Peyer's patch (tissue), 4 donors: ENCODE results near the gene RAB6A. TPM values are rescaled to one million over a fixed set of nuclear protein-coding genes. Genes with fewer than 3 reads are reported as not detected.

ENCODE experiments used
- DNase-seq, 3 donors: peaks; one replicate each; pipeline ENCODE4 v3.0.0-alpha.2; 2017 to 2019
- H3K27ac ChIP-seq, 4 donors: fragments of 200-600 bp; sonication (generic); one replicate each; pipeline ENCODE4 v1.5.1; 2016 to 2019
- H3K27me3 ChIP-seq, 2 donors: fragments of 200-600 bp; sonication (generic); one replicate each; pipeline ENCODE4 v1.5.1; 2019
- H3K36me3 ChIP-seq, 3 donors: fragments of 200-600 bp; sonication (generic); one replicate each; pipeline ENCODE4 v1.5.1; 2016 to 2019
- H3K4me1 ChIP-seq, 4 donors: fragments of 200-600 bp; sonication (generic); one replicate each; pipeline ENCODE4 v1.5.1; 2016 to 2019
- H3K4me3 ChIP-seq, 4 donors: fragments of 200-600 bp; sonication (generic); 1 replicate in 3 of 4; 2 replicates in 1 of 4; pipeline ENCODE4 v1.5.1; 2016 to 2019; ENCODE audit warnings: mild to moderate bottlenecking in 1 of 4
- H3K9me3 ChIP-seq, 4 donors: fragments of 200-600 bp; sonication (generic); one replicate each; pipeline ENCODE4 v1.5.1; 2016 to 2019; ENCODE audit warnings: mild to moderate bottlenecking in 1 of 4
- POLR2A ChIP-seq, 2 donors: fragments of 450-650 bp; IDR thresholded peaks; one replicate each; pipeline ENCODE4 v1.5.1; 2017; ENCODE audit warnings: antibody characterized with exemption in 2 of 2, mild to moderate bottlenecking in 2 of 2, moderate library complexity in 2 of 2
- total RNA-seq, 4 donors: library from RNA; depleted of rRNA; stranded (reverse); fragments of >200 nt; gene quantifications; one replicate each; pipeline ENCODE4 v1.1.0, GENCODE V29; 2016
- TF ChIP-seq, protein P1 (sequence below), 6 experiments: fragments of 450-650 bp in 4 of 6; fragments of 200-600 bp in 2 of 6; sonication (generic) in 1 of 6; IDR thresholded peaks; one replicate each; pipeline ENCODE4 v1.5.1; 2017 to 2019; ENCODE audit warnings: antibody characterized with exemption in 6 of 6, mild to moderate bottlenecking in 3 of 6, moderate library complexity in 1 of 6

Gene RAB6A
- total RNA-seq, 4 donors from 2014 or later: 76.7 to 198 (median 182) TPM

DNA sequence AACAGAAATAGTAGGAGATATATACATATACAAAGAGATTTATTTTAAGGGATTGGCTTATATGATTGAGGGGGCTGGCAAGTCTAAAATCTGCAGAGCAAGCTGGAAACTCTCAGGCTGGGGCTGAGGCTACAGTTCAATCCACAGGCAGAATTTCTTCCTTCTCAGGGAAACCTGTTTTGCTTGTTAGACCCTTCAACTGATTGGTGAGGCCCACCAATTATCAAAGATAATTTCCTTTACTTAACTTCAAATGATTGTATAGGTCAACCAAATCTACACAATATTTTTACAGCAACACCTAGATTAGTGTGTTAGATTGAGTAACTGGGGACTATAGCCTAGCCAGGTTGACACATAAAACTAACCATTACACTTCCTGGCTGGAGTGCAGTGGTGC is 119.2 kb downstream of the RAB6A start:
- TF ChIP-seq POLR2A (IDR thresholded peaks at IDR 0.05): no peak
- TF ChIP-seq, protein P1, sequence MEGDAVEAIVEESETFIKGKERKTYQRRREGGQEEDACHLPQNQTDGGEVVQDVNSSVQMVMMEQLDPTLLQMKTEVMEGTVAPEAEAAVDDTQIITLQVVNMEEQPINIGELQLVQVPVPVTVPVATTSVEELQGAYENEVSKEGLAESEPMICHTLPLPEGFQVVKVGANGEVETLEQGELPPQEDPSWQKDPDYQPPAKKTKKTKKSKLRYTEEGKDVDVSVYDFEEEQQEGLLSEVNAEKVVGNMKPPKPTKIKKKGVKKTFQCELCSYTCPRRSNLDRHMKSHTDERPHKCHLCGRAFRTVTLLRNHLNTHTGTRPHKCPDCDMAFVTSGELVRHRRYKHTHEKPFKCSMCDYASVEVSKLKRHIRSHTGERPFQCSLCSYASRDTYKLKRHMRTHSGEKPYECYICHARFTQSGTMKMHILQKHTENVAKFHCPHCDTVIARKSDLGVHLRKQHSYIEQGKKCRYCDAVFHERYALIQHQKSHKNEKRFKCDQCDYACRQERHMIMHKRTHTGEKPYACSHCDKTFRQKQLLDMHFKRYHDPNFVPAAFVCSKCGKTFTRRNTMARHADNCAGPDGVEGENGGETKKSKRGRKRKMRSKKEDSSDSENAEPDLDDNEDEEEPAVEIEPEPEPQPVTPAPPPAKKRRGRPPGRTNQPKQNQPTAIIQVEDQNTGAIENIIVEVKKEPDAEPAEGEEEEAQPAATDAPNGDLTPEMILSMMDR (IDR thresholded peaks at IDR 0.05): no peak
- Histone ChIP-seq H3K4me1 (no peaks in the 10 kb centered on the region), H3K27me3 (no peaks in the 10 kb centered on the region), H3K27ac (no peak overlapping the region), H3K4me3 (no peak overlapping the region), H3K9me3 (no peaks in the 10 kb centered on the region), H3K36me3 (no peaks in the 10 kb centered on the region)
- no peak for DNase-seq

DNA sequence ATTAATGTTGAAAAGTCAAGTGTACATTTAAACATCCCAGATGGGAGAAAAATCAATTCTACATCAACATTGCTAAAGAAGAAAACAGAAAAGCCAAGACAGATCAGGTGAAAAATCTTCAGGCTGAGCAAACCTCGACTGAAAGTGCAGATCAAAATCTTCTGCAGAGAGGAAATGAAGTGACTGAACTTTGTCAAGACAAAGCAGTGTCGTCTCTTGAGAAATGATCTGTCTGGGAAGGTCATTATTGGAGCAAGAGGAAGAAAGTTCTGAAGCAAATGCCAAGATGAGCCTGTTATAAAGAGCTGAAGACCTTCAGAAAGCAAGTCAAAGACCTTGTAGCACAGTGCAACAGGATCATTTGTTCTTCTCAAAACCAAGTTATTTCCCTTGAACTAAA is 120.3 kb downstream of the RAB6A start:
- H3K9me3 ChIP-seq: no peaks in the 10 kb centered on the region
- H3K4me3 ChIP-seq: no peak overlapping the region
- no peaks in the 10 kb centered on the region for H3K4me1 ChIP-seq
- no peaks in the 10 kb centered on the region for H3K27me3 ChIP-seq
- DNase-seq: no peak
- no peak overlapping the region for H3K27ac ChIP-seq
- TF ChIP-seq POLR2A (IDR thresholded peaks at IDR 0.05): no peak
- TF ChIP-seq, protein P1 (IDR thresholded peaks at IDR 0.05): no peak
- H3K36me3 ChIP-seq: no peaks in the 10 kb centered on the region

DNA sequence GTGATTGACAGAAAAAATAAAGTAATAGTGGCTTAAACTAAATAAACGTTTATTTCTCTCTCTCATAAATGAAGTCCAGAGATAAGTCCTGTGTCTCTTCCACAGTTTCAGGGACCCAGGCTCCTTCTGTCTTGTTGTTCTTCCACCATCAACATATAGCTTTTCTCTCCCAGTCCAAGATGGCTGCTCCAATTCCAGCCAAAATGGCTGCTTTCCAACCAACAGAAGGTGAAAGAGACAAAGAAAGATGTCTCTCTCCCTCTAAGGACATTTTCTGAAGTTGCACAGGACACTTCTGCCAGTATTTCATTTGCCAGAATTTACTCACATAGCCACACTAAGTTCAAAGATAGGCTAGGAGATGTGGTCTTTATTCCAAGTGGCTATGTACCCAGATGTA is 123.9 kb downstream of the RAB6A start:
- Histone ChIP-seq H3K4me3 (no peak overlapping the region), H3K27me3 (no peaks in the 10 kb centered on the region), H3K36me3 (no peaks in the 10 kb centered on the region), H3K4me1 (no peaks in the 10 kb centered on the region), H3K27ac (no peak overlapping the region), H3K9me3 (no peaks in the 10 kb centered on the region)
- TF ChIP-seq POLR2A (IDR thresholded peaks at IDR 0.05): no peak
- TF ChIP-seq, protein P1 (IDR thresholded peaks at IDR 0.05): no peak
- no peak for DNase-seq

DNA sequence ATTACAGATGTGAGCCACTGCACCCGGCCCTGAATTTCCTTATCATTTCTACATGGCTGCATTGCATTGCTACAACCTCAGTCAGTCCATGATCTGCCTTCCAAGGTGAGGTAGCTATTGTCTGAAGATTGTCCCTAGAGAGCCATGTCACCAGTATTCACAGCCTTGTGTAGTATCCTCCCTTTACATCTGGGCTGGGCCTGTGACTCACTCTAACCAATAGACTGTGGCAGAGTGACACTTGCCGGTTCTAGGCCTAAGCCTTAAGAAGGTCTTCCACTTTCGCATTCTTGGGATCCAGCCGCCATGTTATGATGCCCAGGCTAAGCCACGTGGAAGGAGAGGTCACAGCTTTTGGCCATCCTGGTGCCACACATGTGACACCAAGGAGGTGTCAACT is 124.6 kb downstream of the RAB6A start:
- H3K27ac ChIP-seq: no peak overlapping the region

DNA sequence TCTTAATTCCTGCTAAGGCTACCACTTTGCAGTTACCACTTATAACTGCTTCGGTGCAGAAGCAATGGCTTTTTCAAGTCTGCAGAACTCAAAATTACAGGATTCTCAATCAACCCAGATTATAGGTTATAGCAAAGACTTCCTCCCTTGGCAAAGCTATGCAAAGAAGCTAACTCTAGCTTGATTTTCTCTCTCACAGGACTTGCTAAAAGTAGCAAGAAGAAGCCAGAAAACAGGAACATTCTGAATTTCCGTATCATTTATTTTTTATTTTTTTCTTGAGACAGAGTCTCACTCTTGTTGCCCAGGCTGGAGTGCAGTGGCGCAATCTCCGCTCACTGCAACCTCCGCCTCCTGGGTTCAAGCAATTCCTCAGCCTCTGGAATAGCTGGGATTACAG is 125.2 kb downstream of the RAB6A start:
- no peak overlapping the region for H3K4me3 ChIP-seq
- no peaks in the 10 kb centered on the region for H3K9me3 ChIP-seq
- H3K4me1 ChIP-seq: no peaks in the 10 kb centered on the region
- no peak for TF ChIP-seq POLR2A (IDR thresholded peaks at IDR 0.05)
- TF ChIP-seq, protein P1 (IDR thresholded peaks at IDR 0.05): no peak
- H3K36me3 ChIP-seq: no peaks in the 10 kb centered on the region
- DNase-seq: no peak
- H3K27me3 ChIP-seq: no peaks in the 10 kb centered on the region
- no peak overlapping the region for H3K27ac ChIP-seq

More for the DNA sequence above, 124.6 kb downstream of the RAB6A start:
- Histone ChIP-seq H3K36me3 (no peaks in the 10 kb centered on the region), H3K4me1 (no peaks in the 10 kb centered on the region), H3K4me3 (no peak overlapping the region), H3K27me3 (no peaks in the 10 kb centered on the region), H3K9me3 (no peaks in the 10 kb centered on the region)
- no peak for TF ChIP-seq POLR2A (IDR thresholded peaks at IDR 0.05)
- TF ChIP-seq, protein P1 (IDR thresholded peaks at IDR 0.05): no peak
- DNase-seq: no peak

DNA sequence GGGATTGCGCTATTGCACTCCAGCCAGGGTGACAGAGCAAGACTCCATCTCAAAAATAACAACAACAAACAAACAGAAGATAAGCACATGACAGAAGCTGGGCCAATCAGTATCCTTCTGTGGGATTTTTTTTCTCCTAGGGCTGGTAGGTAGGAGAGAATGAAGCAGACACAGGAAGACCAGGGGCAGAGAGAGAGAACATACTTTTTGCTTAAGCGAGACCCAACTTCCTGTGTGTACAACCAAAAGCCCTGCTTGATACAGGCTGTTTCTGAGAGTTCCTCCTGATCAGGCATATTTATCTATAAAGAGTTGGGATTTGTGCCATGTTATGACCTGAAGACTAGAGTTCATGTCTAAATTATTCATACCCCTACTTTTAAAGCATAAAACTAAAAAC is 126.9 kb downstream of the RAB6A start:
- TF ChIP-seq, protein P1 (IDR thresholded peaks at IDR 0.05): no peak
- no peak for TF ChIP-seq POLR2A (IDR thresholded peaks at IDR 0.05)
- Histone ChIP-seq H3K27me3 (no peaks in the 10 kb centered on the region), H3K4me3 (no peak overlapping the region), H3K36me3 (no peaks in the 10 kb centered on the region), H3K9me3 (no peaks in the 10 kb centered on the region), H3K4me1 (no peaks in the 10 kb centered on the region), H3K27ac (no peak overlapping the region)
- no peak for DNase-seq
